GM19397 (cell line): ENCODE measurements around the gene SH3GL1.
"Not testable (repeated sequence)": the region's sequence is repeated elsewhere in the genome, so short reads cannot be mapped to it uniquely, and the experiment has no call there.

Experiments used
- ATAC-seq: cut with Tn5 transposase; IDR thresholded peaks from one replicate; pipeline ENCODE4 v1.9.1; 2021; ENCODE audit warnings: mild to moderate bottlenecking, moderate library complexity; ENCODE audit not compliant: unreplicated experiment

The SH3GL1 gene

GRCh38 chr19:4365791-4366665, 34.3 kb downstream of the SH3GL1 start:
- ATAC-seq = no peak

GRCh38 chr19:4365341-4365740, 35.0 kb downstream of the SH3GL1 start:
- no peak for ATAC-seq

GRCh38 chr19:4363571-4364304, 36.6 kb downstream of the SH3GL1 start:
- no peak for ATAC-seq

GRCh38 chr19:4362831-4363545, 37.4 kb downstream of the SH3GL1 start:
- no peak for ATAC-seq

- no peak for ATAC-seq
Measured at GRCh38 chr19:4362101-4362828, 38.1 kb downstream of the SH3GL1 start.

GRCh38 chr19:4361152-4362046, 38.9 kb downstream of the SH3GL1 start:
- no peak for ATAC-seq

GRCh38 chr19:4360641-4361151, 39.7 kb downstream of the SH3GL1 start:
- ATAC-seq = no peak

GRCh38 chr19:4360081-4360569, 40.2 kb downstream of the SH3GL1 start:
- no peak for ATAC-seq

- ATAC-seq = no peak
Measured at GRCh38 chr19:4359627-4360000, 40.7 kb downstream of the SH3GL1 start.

- ATAC-seq = no peak
Measured at GRCh38 chr19:4358709-4359626, 41.4 kb downstream of the SH3GL1 start.

- ATAC-seq = no peak
Measured at GRCh38 chr19:4357921-4358326, 42.4 kb downstream of the SH3GL1 start.

GRCh38 chr19:4357095-4357797, 43.1 kb downstream of the SH3GL1 start:
- no peak for ATAC-seq

- no peak for ATAC-seq
Measured at GRCh38 chr19:4354897-4355296, 45.5 kb downstream of the SH3GL1 start.

- ATAC-seq = no peak
Measured at GRCh38 chr19:4354282-4354681, 46.1 kb downstream of the SH3GL1 start.

- no peak for ATAC-seq
Measured at GRCh38 chr19:4352701-4353121, 47.6 kb downstream of the SH3GL1 start.

GRCh38 chr19:4350726-4351125, 49.6 kb downstream of the SH3GL1 start:
- ATAC-seq = no peak

GRCh38 chr19:4350111-4350510, 50.2 kb downstream of the SH3GL1 start:
- ATAC-seq = no peak

- not testable (repeated sequence) for ATAC-seq
Measured at GRCh38 chr19:4349225-4349624, 51.1 kb downstream of the SH3GL1 start.
